Measurements from ENCODE around the gene GUCA2B. TPM values are rescaled to one million over a fixed set of nuclear protein-coding genes. Genes with fewer than 3 reads are reported as not detected.

GUCA2B gene
- polyA plus RNA-seq, 1 donor (not counting 4 experiments of a cell fraction or from before 2014, with no cell fraction given): not detected

DNA sequence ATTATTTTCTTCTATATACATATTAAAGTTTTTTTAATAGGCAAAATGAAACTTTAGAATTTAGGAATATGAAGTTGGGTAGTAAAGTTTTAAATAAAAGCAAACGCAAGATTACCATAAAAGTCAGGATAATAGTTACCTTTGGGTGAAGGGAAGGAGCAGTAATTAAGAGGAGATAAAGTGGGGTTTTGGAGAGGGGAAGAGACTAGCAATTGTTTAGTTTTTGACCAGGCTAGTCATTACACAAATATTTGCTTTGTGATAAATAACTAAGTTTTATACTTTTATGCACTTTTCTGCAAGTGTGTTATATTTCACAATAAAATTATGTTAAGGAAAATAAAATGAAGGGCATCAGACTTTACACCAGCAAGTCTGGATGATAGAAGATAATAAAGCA is 27.7 kb upstream of the GUCA2B start:
- Histone ChIP-seq H3K4me3 (ENCODE audit: control insufficient read depth in 2 of 3, extremely low read depth in 1 of 3, insufficient read depth in 2 of 3, low read depth in 1 of 3, low read length in 3 of 3) (no peak overlapping the region), H3K36me3 (ENCODE audit: control insufficient read depth in 2 of 2, extremely low read depth in 1 of 2, insufficient read depth in 2 of 2, low read length in 2 of 2) (no peaks in the 10 kb centered on the region), H3K4me2 (ENCODE audit: control insufficient read depth, extremely low read depth, insufficient read depth, low read depth, low read length) (no peak overlapping the region), H3K9me1 (ENCODE audit: control insufficient read depth, extremely low read depth, insufficient read depth, low read length) (no peaks in the 10 kb centered on the region), H2AFZ (ENCODE audit: control insufficient read depth, low read length) (no peak overlapping the region), H3K4me1 (ENCODE audit: control insufficient read depth, extremely low read depth, insufficient read depth, low read length) (no peaks in the 10 kb centered on the region), H3K9ac (ENCODE audit: control insufficient read depth, extremely low read depth, insufficient read depth, low read length) (no peak overlapping the region), H3K79me2 (ENCODE audit: control insufficient read depth, insufficient read depth, low read length) (no peaks in the 10 kb centered on the region), H3K27me3 (ENCODE audit: control insufficient read depth, extremely low read depth, insufficient read depth, low read length) (peaks cover 5% of the 10 kb centered on the region), H4K20me1 (ENCODE audit: control insufficient read depth, extremely low read depth, insufficient read depth, low read length) (no peaks in the 10 kb centered on the region), H3K27ac (ENCODE audit: control insufficient read depth, insufficient read depth, low read length) (no peak overlapping the region), H3K9me3 (ENCODE audit: control insufficient read depth, low read depth, low read length) (no peaks in the 10 kb centered on the region)
- no peak for DNase-seq (ENCODE audit: low read depth, low spot score)
- TF ChIP-seq, protein P1, sequence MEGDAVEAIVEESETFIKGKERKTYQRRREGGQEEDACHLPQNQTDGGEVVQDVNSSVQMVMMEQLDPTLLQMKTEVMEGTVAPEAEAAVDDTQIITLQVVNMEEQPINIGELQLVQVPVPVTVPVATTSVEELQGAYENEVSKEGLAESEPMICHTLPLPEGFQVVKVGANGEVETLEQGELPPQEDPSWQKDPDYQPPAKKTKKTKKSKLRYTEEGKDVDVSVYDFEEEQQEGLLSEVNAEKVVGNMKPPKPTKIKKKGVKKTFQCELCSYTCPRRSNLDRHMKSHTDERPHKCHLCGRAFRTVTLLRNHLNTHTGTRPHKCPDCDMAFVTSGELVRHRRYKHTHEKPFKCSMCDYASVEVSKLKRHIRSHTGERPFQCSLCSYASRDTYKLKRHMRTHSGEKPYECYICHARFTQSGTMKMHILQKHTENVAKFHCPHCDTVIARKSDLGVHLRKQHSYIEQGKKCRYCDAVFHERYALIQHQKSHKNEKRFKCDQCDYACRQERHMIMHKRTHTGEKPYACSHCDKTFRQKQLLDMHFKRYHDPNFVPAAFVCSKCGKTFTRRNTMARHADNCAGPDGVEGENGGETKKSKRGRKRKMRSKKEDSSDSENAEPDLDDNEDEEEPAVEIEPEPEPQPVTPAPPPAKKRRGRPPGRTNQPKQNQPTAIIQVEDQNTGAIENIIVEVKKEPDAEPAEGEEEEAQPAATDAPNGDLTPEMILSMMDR (optimal IDR thresholded peaks at IDR 0.05 in 1 of 3, IDR thresholded peaks at IDR 0.05 in 1 of 3, conservative IDR thresholded peaks at IDR 0.05 in 1 of 3; ENCODE audit: extremely low read depth in 1 of 3, insufficient read depth in 2 of 3, low read length in 3 of 3): no peak
- no peak for TF ChIP-seq EZH2 (IDR thresholded peaks at IDR 0.05; ENCODE audit: low read length)
- FAIRE-seq: no peak
- dilution Hi-C loops (cut with MboI; ENCODE audit: extremely low pct_ligation_motif_present, low sequenced_read_pairs): no loop called here

DNA sequence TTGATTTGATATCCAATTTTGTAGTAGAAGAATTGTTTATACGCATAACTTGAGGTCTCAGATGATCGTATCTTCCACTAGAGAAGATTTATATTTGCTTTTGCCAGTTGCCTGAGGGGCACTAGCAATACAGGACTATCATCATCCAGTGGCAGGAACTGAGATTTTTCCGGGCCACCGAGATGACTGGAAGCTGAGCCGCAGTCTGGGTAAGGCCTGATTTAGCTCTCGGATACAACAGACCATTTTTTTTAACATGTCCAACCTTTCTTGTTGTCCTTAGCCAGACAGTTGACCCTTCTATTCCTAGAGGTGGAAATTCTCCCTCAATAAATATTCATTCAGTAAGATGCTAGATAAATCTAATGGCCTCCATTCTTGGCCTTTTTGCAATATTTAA is 25.4 kb upstream of the GUCA2B start:
- H3K9ac ChIP-seq (ENCODE audit: control insufficient read depth, extremely low read depth, insufficient read depth, low read length): no peak overlapping the region
- H3K9me3 ChIP-seq (ENCODE audit: control insufficient read depth, low read depth, low read length): no peaks in the 10 kb centered on the region
- TF ChIP-seq EZH2 (IDR thresholded peaks at IDR 0.05; ENCODE audit: low read length): no peak
- TF ChIP-seq, protein P1 (optimal IDR thresholded peaks at IDR 0.05 in 1 of 3, IDR thresholded peaks at IDR 0.05 in 1 of 3, conservative IDR thresholded peaks at IDR 0.05 in 1 of 3; ENCODE audit: extremely low read depth in 1 of 3, insufficient read depth in 2 of 3, low read length in 3 of 3): no peak
- H3K27me3 ChIP-seq (ENCODE audit: control insufficient read depth, extremely low read depth, insufficient read depth, low read length): peaks cover 5% of the 10 kb centered on the region
- H3K4me1 ChIP-seq (ENCODE audit: control insufficient read depth, extremely low read depth, insufficient read depth, low read length): no peaks in the 10 kb centered on the region
- no peak overlapping the region for H3K4me3 ChIP-seq (ENCODE audit: control insufficient read depth in 2 of 3, extremely low read depth in 1 of 3, insufficient read depth in 2 of 3, low read depth in 1 of 3, low read length in 3 of 3)
- no peaks in the 10 kb centered on the region for H3K79me2 ChIP-seq (ENCODE audit: control insufficient read depth, insufficient read depth, low read length)
- no peak overlapping the region for H2AFZ ChIP-seq (ENCODE audit: control insufficient read depth, low read length)
- no peaks in the 10 kb centered on the region for H3K36me3 ChIP-seq (ENCODE audit: control insufficient read depth in 2 of 2, extremely low read depth in 1 of 2, insufficient read depth in 2 of 2, low read length in 2 of 2)
- no peaks in the 10 kb centered on the region for H4K20me1 ChIP-seq (ENCODE audit: control insufficient read depth, extremely low read depth, insufficient read depth, low read length)
- H3K4me2 ChIP-seq (ENCODE audit: control insufficient read depth, extremely low read depth, insufficient read depth, low read depth, low read length): no peak overlapping the region
- H3K27ac ChIP-seq (ENCODE audit: control insufficient read depth, insufficient read depth, low read length): no peak overlapping the region
- dilution Hi-C loops (cut with MboI; ENCODE audit: extremely low pct_ligation_motif_present, low sequenced_read_pairs): no loop called here
- no peak for DNase-seq (ENCODE audit: low read depth, low spot score)
- H3K9me1 ChIP-seq (ENCODE audit: control insufficient read depth, extremely low read depth, insufficient read depth, low read length): no peaks in the 10 kb centered on the region
- no peak for FAIRE-seq

Measured in keratinocyte (primary cell).